Activated T-helper 2 cell treated with anti-CD3 and anti-CD28 coated beads, Interferon-gamma antibody, Interleukin-2, Interleukin-4, amounts not matched to agents 10 μg/mL and 5 μg/mL and 100 μg/mL, durations not matched to agents 14 hours and 24 hours and 36 hours (primary cell): ENCODE data around the gene OSBPL10. TPM values are rescaled to one million over a fixed set of nuclear protein-coding genes. Genes with fewer than 3 reads are reported as not detected.
"Not testable (repeated sequence)": the region's sequence is repeated elsewhere in the genome, so short reads cannot be mapped to it uniquely, and the experiment has no call there.

Source experiments
- DNase-seq: peaks from one replicate; pipeline ENCODE4 v3.0.0; 2021; ENCODE audit warnings: low spot score
- H3K27ac Mint-ChIP-seq: one replicate; pipeline ENCODE4 v1.8.0; 2021; ENCODE audit warnings: mixed read lengths
- H3K27me3 Mint-ChIP-seq: one replicate; pipeline ENCODE4 v1.8.0; 2021; ENCODE audit warnings: low read depth, mixed read lengths
- H3K36me3 Mint-ChIP-seq: one replicate; pipeline ENCODE4 v1.8.0; 2021; ENCODE audit warnings: low read depth, mixed read lengths
- H3K4me1 Mint-ChIP-seq: one replicate; pipeline ENCODE4 v1.8.0; 2021; ENCODE audit warnings: low read depth, mixed read lengths
- H3K4me3 Mint-ChIP-seq: one replicate; pipeline ENCODE4 v1.8.0; 2021; ENCODE audit warnings: low read depth, mild to moderate bottlenecking, moderate library complexity, mixed read lengths
- H3K9me3 Mint-ChIP-seq: one replicate; pipeline ENCODE4 v1.8.0; 2021; ENCODE audit warnings: mixed read lengths
- intact Hi-C: fragments of 100-400 bp; cut with micrococcal nuclease; formaldehyde crosslinking; loops from one replicate; pipeline ENCODE4 v1.15.1; 2023
- total RNA-seq: library from RNA; stranded (reverse); gene quantifications from 2 replicates; pipeline ENCODE4 v1.2.3, GENCODE V29; 2022

The OSBPL10 gene
- 42.5 and 47.6 TPM in 2 replicates for total RNA-seq

DNA sequence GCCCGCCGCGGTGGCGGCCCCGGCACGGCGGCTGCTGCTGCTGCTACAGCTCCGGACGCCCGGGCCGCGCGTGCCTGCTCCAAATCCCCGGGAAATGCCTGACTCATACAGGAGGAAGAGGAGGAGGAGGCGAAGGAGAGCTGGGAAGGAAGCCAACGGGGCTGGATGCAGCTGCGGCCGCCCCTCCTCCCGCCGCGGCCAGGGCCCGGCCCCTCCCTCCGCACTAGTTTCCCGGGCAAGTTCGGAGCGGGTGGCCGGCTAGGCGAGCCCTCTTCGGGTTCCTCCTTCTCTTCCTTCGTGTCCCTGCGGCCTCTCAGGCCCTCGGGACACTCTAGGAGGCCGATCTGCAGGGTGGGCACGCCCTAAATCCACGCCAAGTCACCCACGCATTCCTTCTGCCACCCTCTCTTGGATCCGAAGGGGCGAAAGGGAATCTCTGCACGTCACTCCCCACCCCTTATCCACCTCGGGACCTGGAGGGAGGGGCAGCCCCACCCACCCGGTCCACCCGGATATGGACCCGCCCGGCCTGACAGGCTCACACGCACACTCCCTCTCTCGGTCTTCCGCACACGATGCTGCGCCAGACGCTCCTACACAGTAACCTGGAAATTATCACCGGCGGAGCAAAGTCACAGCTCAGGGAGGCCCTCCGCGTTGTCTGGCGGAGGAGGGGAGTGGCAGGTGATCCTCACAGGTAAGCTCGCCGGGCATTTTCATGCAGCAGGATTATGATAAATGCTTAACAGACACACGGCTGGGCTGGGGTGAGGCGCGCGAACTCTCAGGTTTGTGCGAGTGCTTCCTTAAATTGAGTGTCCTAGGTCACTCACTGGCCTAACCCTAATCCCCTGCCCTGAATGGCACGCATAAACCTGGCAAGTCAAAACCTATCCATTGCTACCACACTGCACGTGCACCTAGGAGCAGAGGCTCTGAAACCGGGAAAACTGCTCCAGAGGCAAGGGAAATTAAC lies at the start of gene OSBPL10, which contains the start of gene ZNF860:
Gene OSBPL10, minus strand, starts transcription at position 57 of the 976 bp plus-strand sequence. CDS start 83 bp downstream, outside the sequence.
Gene ZNF860, plus strand, starts transcription at position 545 of the 976 bp plus-strand sequence. CDS start 7,330 bp downstream, outside the sequence.
- DNase-seq, result no peak
- Mint-ChIP-seq H3K27me3 (peaks cover 36% of the 10 kb centered on the region), H3K9me3 (no peaks in the 10 kb centered on the region), H3K36me3 (peaks cover 24% of the 10 kb centered on the region), H3K4me1 (peaks cover 21% of the 10 kb centered on the region), H3K27ac (peak within 1 kb of the TSS; percentile 65), H3K4me3 (peak within 1 kb of the TSS; percentile 86)
- intact Hi-C loops, result loop anchor here (10.0 kb wide), 1 partner anchor 133 kb away; no protein-coding TSS in a partner anchor

DNA sequence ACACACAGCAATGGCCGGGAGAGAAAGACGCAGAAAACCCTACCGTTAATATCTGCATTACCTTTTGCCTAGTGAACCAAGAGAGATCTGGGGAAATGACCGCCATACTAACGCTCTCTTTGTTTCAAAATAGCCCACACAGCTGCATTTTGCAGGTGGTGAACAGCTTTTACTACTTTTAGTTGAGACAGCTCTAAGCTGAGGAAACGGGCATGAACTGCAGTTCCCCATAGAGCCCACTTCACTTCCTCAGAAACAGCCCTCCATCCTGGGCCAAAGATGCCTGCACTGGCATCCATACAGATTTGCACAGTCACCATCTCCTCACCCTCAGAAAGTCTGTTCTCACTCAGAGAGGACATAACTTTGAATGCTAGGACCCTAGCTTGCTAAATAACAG lies 45.5 kb upstream of the OSBPL10 start:
- Mint-ChIP-seq H3K27ac (no peak overlapping the region), H3K9me3 (no peaks in the 10 kb centered on the region), H3K4me1 (no peaks in the 10 kb centered on the region), H3K4me3 (no peak overlapping the region), H3K27me3 (peaks cover 9% of the 10 kb centered on the region), H3K36me3 (no peaks in the 10 kb centered on the region)
- no peak for DNase-seq
- intact Hi-C loops, result no loop called here

- intact Hi-C loops, result no loop called here
- DNase-seq, result no peak
- Mint-ChIP-seq H3K9me3 (no peaks in the 10 kb centered on the region), H3K27me3 (peaks cover 9% of the 10 kb centered on the region), H3K36me3 (no peaks in the 10 kb centered on the region), H3K4me1 (peaks cover 3% of the 10 kb centered on the region), H3K4me3 (no peak overlapping the region), H3K27ac (no peak overlapping the region)
These were observed 41.9 kb upstream of the OSBPL10 start for GRCh38 chr3:32022947-32023346.

DNA sequence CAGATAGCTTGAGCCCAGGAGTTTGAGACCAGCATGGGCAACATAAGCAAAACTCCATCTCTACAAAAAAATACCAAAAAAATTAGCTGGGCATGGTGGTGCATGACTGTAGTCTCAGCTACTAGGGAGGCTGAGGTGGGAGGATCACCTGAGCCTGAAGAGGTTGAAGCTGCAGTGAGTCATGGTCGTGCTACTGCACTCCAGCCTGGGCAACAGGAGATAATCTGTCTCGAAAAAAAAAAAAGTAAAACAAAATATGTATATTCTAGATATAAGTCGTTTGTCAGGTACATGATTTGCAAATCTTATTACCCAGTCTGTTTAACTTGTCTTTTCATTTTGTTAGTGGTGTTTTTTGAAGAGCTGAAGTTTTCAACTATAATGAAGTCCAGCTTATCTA lies 40.7 kb upstream of the OSBPL10 start:
- no peak overlapping the region for H3K4me3 Mint-ChIP-seq
- no peak overlapping the region for H3K27ac Mint-ChIP-seq
- intact Hi-C loops, result no loop called here
- DNase-seq, result no peak
- H3K4me1 Mint-ChIP-seq, result peaks cover 3% of the 10 kb centered on the region
- H3K27me3 Mint-ChIP-seq, result peaks cover 5% of the 10 kb centered on the region
- H3K36me3 Mint-ChIP-seq, result no peaks in the 10 kb centered on the region
- H3K9me3 Mint-ChIP-seq, result no peaks in the 10 kb centered on the region

- intact Hi-C loops, result no loop called here
These were observed 40.1 kb upstream of the OSBPL10 start for GRCh38 chr3:32021155-32021554.

DNA sequence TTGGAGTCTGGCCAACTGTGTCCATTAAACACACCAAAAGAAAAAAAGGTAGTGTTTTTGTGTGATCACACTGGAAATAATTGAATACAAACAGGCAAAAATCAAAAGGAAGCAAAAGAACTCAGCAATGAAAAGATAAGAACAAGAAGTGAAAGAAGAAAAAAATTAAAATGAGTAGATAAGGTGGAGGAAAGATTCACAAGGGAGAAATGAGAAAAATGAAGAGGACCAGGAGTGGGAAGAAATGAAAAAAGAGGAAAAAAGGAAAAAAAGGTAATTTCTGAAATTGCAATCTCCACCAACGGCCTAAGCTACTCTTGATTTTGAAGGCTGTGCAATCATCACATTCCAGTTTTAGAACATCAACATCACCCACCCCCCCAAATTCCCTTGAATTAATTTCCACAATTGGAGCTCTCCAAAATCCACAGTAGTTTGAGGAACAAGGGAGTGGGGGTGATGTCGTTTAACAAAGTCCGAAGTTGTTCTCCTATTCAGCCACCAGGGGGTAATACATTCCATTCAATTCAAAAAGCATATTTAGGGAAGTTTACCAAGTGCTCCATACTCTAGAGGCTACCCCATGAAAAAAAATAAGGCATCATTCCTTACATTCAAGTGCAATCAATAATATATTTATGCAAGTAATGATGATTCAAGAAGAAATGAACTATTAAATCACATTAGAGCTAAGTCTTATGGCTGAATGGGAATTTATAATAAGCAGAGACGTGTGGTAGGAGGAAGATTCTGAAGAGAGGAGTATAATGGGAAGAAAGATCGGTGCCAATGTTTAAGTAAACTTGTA lies 37.9 kb upstream of the OSBPL10 start:
- Mint-ChIP-seq H3K4me1 (peaks cover 3% of the 10 kb centered on the region), H3K9me3 (no peaks in the 10 kb centered on the region), H3K4me3 (no peak overlapping the region), H3K27me3 (peaks cover 7% of the 10 kb centered on the region), H3K27ac (no peak overlapping the region), H3K36me3 (no peaks in the 10 kb centered on the region)
- intact Hi-C loops, result loop anchor here (1.0 kb wide), 1 partner anchor 125 kb away; no protein-coding TSS in a partner anchor
- no peak for DNase-seq

More at GRCh38 chr3:32021155-32021554, 40.1 kb upstream of the OSBPL10 start:
- peaks cover 3% of the 10 kb centered on the region for H3K4me1 Mint-ChIP-seq
- no peak overlapping the region for H3K4me3 Mint-ChIP-seq
- no peaks in the 10 kb centered on the region for H3K36me3 Mint-ChIP-seq
- H3K27ac Mint-ChIP-seq, result no peak overlapping the region
- H3K9me3 Mint-ChIP-seq, result no peaks in the 10 kb centered on the region
- H3K27me3 Mint-ChIP-seq, result peaks cover 5% of the 10 kb centered on the region
- no peak for DNase-seq

DNA sequence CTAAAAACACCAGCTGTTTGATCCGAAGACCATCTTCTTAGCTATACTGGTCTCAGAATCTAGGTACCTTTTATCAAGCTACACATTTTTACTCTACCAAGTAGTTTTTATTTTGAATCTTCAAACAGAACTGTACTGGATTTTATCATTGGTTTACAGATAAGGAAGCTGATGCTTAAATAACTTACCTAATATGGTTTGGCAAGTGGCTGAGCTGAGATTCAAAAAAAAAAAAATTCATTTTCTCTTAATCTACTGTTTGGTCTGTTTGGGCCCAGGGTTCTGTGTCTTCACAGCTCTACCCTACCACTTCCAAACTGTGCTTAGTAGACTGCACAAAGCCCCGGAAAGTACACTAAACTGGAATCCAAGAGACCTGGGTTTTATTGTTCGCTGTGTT lies 36.2 kb upstream of the OSBPL10 start:
- peaks cover 3% of the 10 kb centered on the region for H3K4me1 Mint-ChIP-seq
- H3K27me3 Mint-ChIP-seq, result peaks cover 10% of the 10 kb centered on the region
- no peaks in the 10 kb centered on the region for H3K9me3 Mint-ChIP-seq
- H3K27ac Mint-ChIP-seq, result no peak overlapping the region
- H3K36me3 Mint-ChIP-seq, result no peaks in the 10 kb centered on the region
- no peak overlapping the region for H3K4me3 Mint-ChIP-seq
- intact Hi-C loops, result no loop called here
- no peak for DNase-seq

- H3K4me3 Mint-ChIP-seq, H3K27ac Mint-ChIP-seq, intact Hi-C loops, H3K4me1 Mint-ChIP-seq, H3K9me3 Mint-ChIP-seq, H3K36me3 Mint-ChIP-seq, DNase-seq: not testable (repeated sequence)
- peaks cover 13% of the 10 kb centered on the region for H3K27me3 Mint-ChIP-seq
These were observed 34.6 kb upstream of the OSBPL10 start for GRCh38 chr3:32015638-32016037.

- DNase-seq, H3K9me3 Mint-ChIP-seq, intact Hi-C loops, H3K27ac Mint-ChIP-seq, H3K4me3 Mint-ChIP-seq, H3K4me1 Mint-ChIP-seq, H3K36me3 Mint-ChIP-seq: not testable (repeated sequence)
- H3K27me3 Mint-ChIP-seq, result peaks cover 10% of the 10 kb centered on the region
These were observed 29.6 kb upstream of the OSBPL10 start for GRCh38 chr3:32010699-32011098.

GRCh38 chr3:32009957-32010356 lies 28.9 kb upstream of the OSBPL10 start:
- Mint-ChIP-seq H3K4me3 (no peak overlapping the region), H3K36me3 (no peaks in the 10 kb centered on the region), H3K27me3 (peaks cover 11% of the 10 kb centered on the region), H3K27ac (no peak overlapping the region), H3K4me1 (peaks cover 2% of the 10 kb centered on the region), H3K9me3 (no peaks in the 10 kb centered on the region)
- DNase-seq, result no peak
- intact Hi-C loops, result no loop called here

GRCh38 chr3:32009101-32009500 lies 28.0 kb upstream of the OSBPL10 start:
- Mint-ChIP-seq H3K27ac (no peak overlapping the region), H3K9me3 (no peaks in the 10 kb centered on the region), H3K4me1 (peaks cover 2% of the 10 kb centered on the region), H3K4me3 (no peak overlapping the region), H3K27me3 (peaks cover 15% of the 10 kb centered on the region), H3K36me3 (no peaks in the 10 kb centered on the region)
- intact Hi-C loops, result no loop called here
- no peak for DNase-seq

- Mint-ChIP-seq H3K36me3 (no peaks in the 10 kb centered on the region), H3K4me1 (peaks cover 14% of the 10 kb centered on the region), H3K9me3 (no peaks in the 10 kb centered on the region), H3K4me3 (no peak overlapping the region), H3K27ac (no peak overlapping the region), H3K27me3 (peaks cover 15% of the 10 kb centered on the region)
- intact Hi-C loops, result no loop called here
- DNase-seq, result no peak
These were observed 23.2 kb upstream of the OSBPL10 start for GRCh38 chr3:32004113-32004765.
